ENCODE measurements around the gene RAD21L1.

The RAD21L1 gene

GRCh38 chr20:1225783-1226654 is at the start of gene RAD21L1:
TSS of gene RAD21L1 (plus strand) at chr20:1226044. CDS start at chr20:1228454, 2,410 bp downstream.
- DNase-seq = peak; percentile 85

GRCh38 chr20:1177680-1178079 is 48.2 kb upstream of the RAD21L1 start:
- no peak for DNase-seq

GRCh38 chr20:1178103-1178502 is 47.7 kb upstream of the RAD21L1 start:
- DNase-seq = no peak

GRCh38 chr20:1178623-1179022 is 47.2 kb upstream of the RAD21L1 start:
- DNase-seq = no peak

- DNase-seq = no peak
Measured at GRCh38 chr20:1180949-1181348, 44.9 kb upstream of the RAD21L1 start.

- no peak for DNase-seq
Measured at GRCh38 chr20:1182106-1182505, 43.7 kb upstream of the RAD21L1 start.

- DNase-seq = no peak
Measured at GRCh38 chr20:1183153-1183552, 42.7 kb upstream of the RAD21L1 start.

- no peak for DNase-seq
Measured at GRCh38 chr20:1184260-1184637, 41.6 kb upstream of the RAD21L1 start.

- no peak for DNase-seq
Measured at GRCh38 chr20:1184638-1185315, 41.1 kb upstream of the RAD21L1 start, which contains the start of gene TMEM74B. TSS of gene TMEM74B (minus strand) at chr20:1184981. CDS start at chr20:1183801, 1,180 bp downstream.

- peak; percentile 30 for DNase-seq
Measured at GRCh38 chr20:1185316-1185741, 40.5 kb upstream of the RAD21L1 start.

- DNase-seq = peak; percentile 47
Measured at GRCh38 chr20:1185790-1186334, 40.0 kb upstream of the RAD21L1 start.

GRCh38 chr20:1186367-1186991 is 39.4 kb upstream of the RAD21L1 start:
- DNase-seq = no peak

GRCh38 chr20:1187605-1188171 is 38.2 kb upstream of the RAD21L1 start:
- DNase-seq = no peak

- no peak for DNase-seq
Measured at GRCh38 chr20:1188347-1188746, 37.5 kb upstream of the RAD21L1 start.

- no peak for DNase-seq
Measured at GRCh38 chr20:1189827-1190226, 36.0 kb upstream of the RAD21L1 start.

- DNase-seq = no peak
Measured at GRCh38 chr20:1190847-1191246, 35.0 kb upstream of the RAD21L1 start.

GRCh38 chr20:1191299-1191698 is 34.5 kb upstream of the RAD21L1 start:
- no peak for DNase-seq

- no peak for DNase-seq
Measured at GRCh38 chr20:1195226-1195625, 30.6 kb upstream of the RAD21L1 start.

GRCh38 chr20:1196634-1197033 is 29.2 kb upstream of the RAD21L1 start:
- DNase-seq = no peak

- no peak for DNase-seq
Measured at GRCh38 chr20:1197801-1198200, 28.0 kb upstream of the RAD21L1 start.

- no peak for DNase-seq
Measured at GRCh38 chr20:1198751-1199150, 27.1 kb upstream of the RAD21L1 start.

GRCh38 chr20:1199212-1199873 is 26.5 kb upstream of the RAD21L1 start:
- DNase-seq = no peak

Data from NCI-H748 treated with DMSO at 0.1 percent for 48 hours (cell line).